ENCODE results near the gene GLIS1.

DNA sequence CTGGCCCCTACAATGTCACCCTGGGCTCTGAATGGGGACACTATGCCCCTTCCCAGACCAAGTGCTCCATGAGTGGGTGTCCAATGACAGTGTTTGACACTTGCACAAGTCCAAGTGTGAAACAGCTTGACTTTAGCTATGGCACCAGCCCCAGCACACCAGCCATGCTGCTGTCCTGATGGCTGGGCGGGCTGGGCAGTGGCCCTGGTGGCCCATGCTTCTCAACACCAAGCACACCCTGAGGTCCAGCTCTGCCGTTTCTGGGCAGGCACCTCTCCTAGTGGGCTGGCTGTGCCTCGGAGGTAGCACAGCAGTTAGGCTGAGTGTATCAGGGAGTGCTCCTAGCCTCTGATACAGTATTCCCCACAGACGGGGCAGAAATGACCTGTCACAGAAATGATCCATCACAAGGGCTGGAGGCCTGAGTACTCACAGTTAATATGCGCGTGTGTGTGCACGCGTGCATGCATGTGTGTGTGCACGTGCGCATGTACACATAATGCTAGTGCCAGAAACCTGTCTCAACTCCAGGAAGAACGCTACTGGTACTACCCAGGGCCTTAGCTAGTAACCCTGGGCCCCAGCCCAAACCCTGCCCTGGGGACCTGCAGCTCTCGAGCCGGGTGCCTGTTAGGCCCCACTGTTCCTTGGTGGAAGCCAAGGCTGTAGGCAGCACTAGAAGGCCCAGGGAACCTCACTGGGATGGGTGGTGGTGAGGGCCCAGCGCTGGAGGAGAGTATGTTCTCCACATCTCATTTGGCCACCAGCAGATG lies 145.8 kb downstream of the GLIS1 start:
- TF ChIP-seq, protein P1, sequence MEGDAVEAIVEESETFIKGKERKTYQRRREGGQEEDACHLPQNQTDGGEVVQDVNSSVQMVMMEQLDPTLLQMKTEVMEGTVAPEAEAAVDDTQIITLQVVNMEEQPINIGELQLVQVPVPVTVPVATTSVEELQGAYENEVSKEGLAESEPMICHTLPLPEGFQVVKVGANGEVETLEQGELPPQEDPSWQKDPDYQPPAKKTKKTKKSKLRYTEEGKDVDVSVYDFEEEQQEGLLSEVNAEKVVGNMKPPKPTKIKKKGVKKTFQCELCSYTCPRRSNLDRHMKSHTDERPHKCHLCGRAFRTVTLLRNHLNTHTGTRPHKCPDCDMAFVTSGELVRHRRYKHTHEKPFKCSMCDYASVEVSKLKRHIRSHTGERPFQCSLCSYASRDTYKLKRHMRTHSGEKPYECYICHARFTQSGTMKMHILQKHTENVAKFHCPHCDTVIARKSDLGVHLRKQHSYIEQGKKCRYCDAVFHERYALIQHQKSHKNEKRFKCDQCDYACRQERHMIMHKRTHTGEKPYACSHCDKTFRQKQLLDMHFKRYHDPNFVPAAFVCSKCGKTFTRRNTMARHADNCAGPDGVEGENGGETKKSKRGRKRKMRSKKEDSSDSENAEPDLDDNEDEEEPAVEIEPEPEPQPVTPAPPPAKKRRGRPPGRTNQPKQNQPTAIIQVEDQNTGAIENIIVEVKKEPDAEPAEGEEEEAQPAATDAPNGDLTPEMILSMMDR (IDR thresholded peaks at IDR 0.05): no peak
- no peak for TF ChIP-seq POLR2A (IDR thresholded peaks at IDR 0.05)

All from lower leg skin (tissue), 3 donors.